Effector memory CD4-positive, alpha-beta T cell (primary cell): ENCODE results near the gene KLHL2.
"Not testable (repeated sequence)": the region's sequence is repeated elsewhere in the genome, so short reads cannot be mapped to it uniquely, and the experiment has no call there.

Experiments
- DNase-seq, 3 donors: peaks; one replicate each; pipeline ENCODE4 v3.0.0-alpha.2; 2020
- H3K27ac ChIP-seq: 2 replicates; pipeline ENCODE4 v1.7.0; 2013; ENCODE audit warnings: mild to moderate bottlenecking, low read length, moderate library complexity; ENCODE audit not compliant: insufficient read depth, poor library complexity, severe bottlenecking
- H3K27me3 ChIP-seq: replicated peaks from 2 replicates; pipeline ENCODE4 v1.7.0; 2013; ENCODE audit warnings: mild to moderate bottlenecking, low read length; ENCODE audit not compliant: insufficient read depth, control insufficient read depth, poor library complexity, severe bottlenecking
- H3K36me3 ChIP-seq: 2 replicates; pipeline ENCODE4 v1.7.0; 2013; ENCODE audit warnings: mild to moderate bottlenecking, low read length, moderate library complexity; ENCODE audit not compliant: control insufficient read depth, insufficient read depth
- H3K4me1 ChIP-seq: 2 replicates; pipeline ENCODE4 v1.7.0; 2013; ENCODE audit warnings: low read length, mild to moderate bottlenecking; ENCODE audit not compliant: control insufficient read depth, insufficient read depth, poor library complexity, severe bottlenecking
- H3K4me3 ChIP-seq: 2 replicates; pipeline ENCODE4 v1.7.0; 2013; ENCODE audit warnings: low read length, low read depth, mild to moderate bottlenecking; ENCODE audit not compliant: insufficient read depth, poor library complexity, severe bottlenecking
- H3K9me3 ChIP-seq: 2 replicates; pipeline ENCODE4 v1.7.0; 2013; ENCODE audit warnings: mild to moderate bottlenecking, low read length, moderate library complexity; ENCODE audit not compliant: control insufficient read depth

KLHL2 gene

GRCh38 chr4:165254771-165255170, 47.4 kb downstream of the KLHL2 start:
- H3K9me3 ChIP-seq, H3K4me1 ChIP-seq, H3K27ac ChIP-seq, H3K36me3 ChIP-seq, DNase-seq, H3K4me3 ChIP-seq, H3K27me3 ChIP-seq: not testable (repeated sequence)

- not testable (repeated sequence) for H3K4me3 ChIP-seq, H3K27ac ChIP-seq, H3K9me3 ChIP-seq, H3K36me3 ChIP-seq, H3K4me1 ChIP-seq, H3K27me3 ChIP-seq
- DNase-seq, result peak in 2 of 3 donors; percentile 0 to 11
These were observed 48.1 kb downstream of the KLHL2 start for GRCh38 chr4:165255439-165255838.

DNA sequence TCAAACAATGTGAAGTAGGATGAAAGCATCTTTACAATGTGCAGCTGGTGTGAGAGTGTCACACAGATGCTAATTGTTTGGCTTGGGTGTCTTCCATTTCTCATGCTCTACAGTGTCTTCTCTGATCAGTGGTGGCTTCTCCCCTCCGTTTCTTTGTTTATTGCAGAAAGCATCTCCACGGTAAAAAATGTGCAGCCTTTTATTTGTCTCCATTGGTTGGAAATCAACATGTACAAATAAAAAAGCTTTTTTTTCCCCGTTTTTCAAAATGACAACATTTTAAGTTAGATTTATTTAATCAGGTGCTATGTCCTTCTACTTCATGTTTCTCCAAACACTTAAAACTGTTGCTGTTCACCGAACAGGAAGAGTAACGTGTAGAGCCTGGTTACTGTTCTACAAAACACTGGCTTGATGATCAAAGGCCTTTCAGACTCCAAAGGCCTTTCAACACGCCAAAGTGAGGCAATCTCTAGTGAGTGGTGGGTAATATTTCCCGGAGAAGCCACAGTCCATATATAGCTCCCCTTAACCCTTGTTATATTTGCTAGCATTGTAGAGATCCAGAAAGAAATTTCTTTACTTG, 48.8 kb downstream of the KLHL2 start:
- H3K27me3 ChIP-seq, DNase-seq, H3K27ac ChIP-seq, H3K9me3 ChIP-seq, H3K36me3 ChIP-seq, H3K4me3 ChIP-seq, H3K4me1 ChIP-seq: not testable (repeated sequence)

DNA sequence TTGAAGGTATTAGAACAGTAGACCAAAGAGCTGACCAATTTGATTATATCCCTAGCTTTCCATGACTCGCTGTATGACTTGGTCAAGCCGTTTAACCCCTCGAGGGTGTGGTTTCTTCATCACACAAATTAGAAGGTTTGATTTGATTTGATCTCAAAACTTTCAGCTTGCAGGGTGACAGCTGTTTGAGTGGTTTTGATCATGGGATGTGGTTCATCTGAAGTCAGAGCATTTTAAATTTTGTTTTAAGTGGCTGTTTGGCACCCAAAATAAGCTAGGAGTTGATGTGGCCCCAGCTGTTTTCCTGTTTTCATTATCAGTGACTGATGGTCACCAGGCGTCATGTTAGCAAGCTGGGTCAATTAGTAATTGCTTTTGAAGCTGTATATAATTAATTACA, 52.4 kb downstream of the KLHL2 start:
- not testable (repeated sequence) for H3K27ac ChIP-seq, H3K36me3 ChIP-seq, H3K27me3 ChIP-seq, H3K4me3 ChIP-seq, H3K4me1 ChIP-seq, H3K9me3 ChIP-seq, DNase-seq

GRCh38 chr4:165262306-165262705, 54.9 kb downstream of the KLHL2 start:
- H3K4me1 ChIP-seq, H3K4me3 ChIP-seq, H3K9me3 ChIP-seq, H3K36me3 ChIP-seq, H3K27ac ChIP-seq, H3K27me3 ChIP-seq, DNase-seq: not testable (repeated sequence)

DNA sequence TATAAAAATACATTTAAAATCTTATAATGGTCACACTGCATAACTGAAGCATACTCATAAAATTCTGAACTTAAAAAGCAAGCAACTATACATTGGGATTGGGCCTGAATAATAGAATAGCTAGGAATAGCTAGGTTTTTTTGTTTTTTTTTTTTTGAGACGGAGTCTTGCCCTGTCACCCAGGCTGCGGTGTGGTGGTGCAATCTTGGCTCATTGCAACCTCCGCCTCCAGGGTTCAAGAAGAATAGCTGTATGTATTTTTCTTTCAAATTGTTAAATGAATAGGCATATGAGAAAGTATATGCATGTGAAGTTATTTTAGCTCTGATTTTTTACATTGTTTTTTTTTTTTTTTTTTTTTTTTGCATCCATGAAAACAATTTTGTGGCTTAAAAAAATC, 56.1 kb downstream of the KLHL2 start:
- H3K27me3 ChIP-seq, DNase-seq, H3K4me3 ChIP-seq, H3K27ac ChIP-seq, H3K36me3 ChIP-seq, H3K4me1 ChIP-seq, H3K9me3 ChIP-seq: not testable (repeated sequence)

GRCh38 chr4:165269931-165270330, 62.6 kb downstream of the KLHL2 start:
- not testable (repeated sequence) for H3K27me3 ChIP-seq, H3K27ac ChIP-seq, H3K9me3 ChIP-seq, H3K4me3 ChIP-seq, H3K4me1 ChIP-seq, H3K36me3 ChIP-seq, DNase-seq

DNA sequence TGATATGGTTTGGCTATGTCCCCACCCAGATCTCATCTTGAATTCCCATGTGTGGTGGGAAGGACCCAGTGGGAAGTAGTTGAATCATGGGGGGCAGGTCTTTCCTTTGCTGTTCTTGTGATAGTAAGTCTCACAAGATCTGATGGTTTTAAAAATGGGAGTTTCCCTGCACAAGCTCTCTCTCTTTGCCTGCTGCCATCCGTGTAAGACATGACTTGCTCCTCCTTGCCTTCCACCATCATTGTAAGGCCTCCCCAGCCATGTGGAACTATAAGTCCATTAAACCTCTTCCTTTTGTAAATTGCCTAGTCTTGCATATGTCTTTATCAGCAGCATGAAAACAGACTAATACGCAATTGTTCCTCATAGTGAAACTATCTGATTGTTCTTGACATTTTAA, 66.1 kb downstream of the KLHL2 start:
- H3K9me3 ChIP-seq, H3K27ac ChIP-seq, DNase-seq, H3K36me3 ChIP-seq, H3K4me3 ChIP-seq, H3K4me1 ChIP-seq, H3K27me3 ChIP-seq: not testable (repeated sequence)

DNA sequence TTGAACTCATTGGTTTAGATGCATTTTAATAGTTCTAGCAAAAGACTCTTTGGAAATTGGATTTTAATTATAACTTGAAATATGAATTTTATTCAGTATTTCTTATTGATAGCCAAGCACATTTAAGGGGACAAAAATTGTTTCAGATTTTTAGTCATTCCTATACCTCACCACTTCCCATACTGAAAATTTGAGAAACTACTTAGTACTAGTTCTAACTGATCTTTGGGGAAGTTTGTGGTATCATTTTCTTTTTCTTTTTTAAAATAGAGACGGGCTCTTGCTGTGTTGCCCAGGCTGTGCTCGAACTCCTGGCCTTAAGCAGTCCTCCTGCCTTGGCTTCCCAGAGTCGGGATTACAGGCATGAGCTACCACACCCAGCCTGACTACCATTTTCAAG, 68.0 kb downstream of the KLHL2 start:
- not testable (repeated sequence) for DNase-seq, H3K27ac ChIP-seq, H3K4me1 ChIP-seq, H3K4me3 ChIP-seq, H3K9me3 ChIP-seq, H3K36me3 ChIP-seq, H3K27me3 ChIP-seq

DNA sequence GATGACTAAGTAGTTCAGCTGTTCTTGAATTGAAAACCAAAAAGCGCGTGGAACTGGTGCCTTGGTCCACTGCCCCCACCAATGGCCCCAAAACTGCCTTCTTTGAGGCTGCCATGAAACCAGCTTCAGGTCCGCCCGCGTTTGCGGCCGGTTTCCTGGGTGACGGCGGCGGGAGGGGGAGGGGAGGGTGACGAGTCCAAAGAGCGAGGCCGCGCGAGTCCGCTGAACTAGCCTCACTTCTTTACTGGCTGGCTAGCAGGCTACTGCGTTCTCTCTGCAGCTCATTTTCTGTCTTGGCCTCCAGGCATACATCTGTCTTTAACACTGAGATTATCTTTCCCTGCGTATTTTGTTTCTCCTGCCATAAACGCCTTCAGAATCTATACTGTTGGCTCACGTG, 72.2 kb downstream of the KLHL2 start:
- not testable (repeated sequence) for H3K27me3 ChIP-seq, H3K4me1 ChIP-seq, H3K9me3 ChIP-seq, H3K4me3 ChIP-seq, H3K36me3 ChIP-seq, DNase-seq, H3K27ac ChIP-seq

DNA sequence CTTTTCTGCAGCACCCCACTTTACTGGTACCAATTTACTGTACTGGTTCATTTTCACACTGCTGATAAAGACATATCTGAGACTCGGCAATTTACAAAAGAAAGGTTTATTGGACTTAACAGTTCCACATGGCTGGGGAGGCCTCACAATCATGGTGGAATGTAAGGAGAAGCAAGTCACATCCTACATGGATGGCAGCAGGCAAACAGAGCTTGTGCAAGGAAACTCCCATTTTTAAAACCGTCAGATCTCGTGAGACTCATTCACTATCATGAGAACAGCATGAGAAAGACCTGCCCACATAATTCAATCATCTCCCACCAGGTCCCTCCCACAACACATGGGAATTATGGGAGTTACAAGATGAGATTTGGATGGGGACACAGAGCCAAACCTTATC, 77.3 kb downstream of the KLHL2 start:
- not testable (repeated sequence) for H3K27me3 ChIP-seq, H3K27ac ChIP-seq, H3K36me3 ChIP-seq, H3K9me3 ChIP-seq, DNase-seq, H3K4me3 ChIP-seq, H3K4me1 ChIP-seq
